ENCODE results near the gene MCC. TPM values are rescaled to one million over a fixed set of nuclear protein-coding genes. Genes with fewer than 3 reads are reported as not detected.
"Not testable (repeated sequence)": the region's sequence is repeated elsewhere in the genome, so short reads cannot be mapped to it uniquely, and the experiment has no call there.

MCC gene
- polyA plus RNA-seq, 5 donors, result 12.5 to 17.2 (median 15.7) TPM

DNA sequence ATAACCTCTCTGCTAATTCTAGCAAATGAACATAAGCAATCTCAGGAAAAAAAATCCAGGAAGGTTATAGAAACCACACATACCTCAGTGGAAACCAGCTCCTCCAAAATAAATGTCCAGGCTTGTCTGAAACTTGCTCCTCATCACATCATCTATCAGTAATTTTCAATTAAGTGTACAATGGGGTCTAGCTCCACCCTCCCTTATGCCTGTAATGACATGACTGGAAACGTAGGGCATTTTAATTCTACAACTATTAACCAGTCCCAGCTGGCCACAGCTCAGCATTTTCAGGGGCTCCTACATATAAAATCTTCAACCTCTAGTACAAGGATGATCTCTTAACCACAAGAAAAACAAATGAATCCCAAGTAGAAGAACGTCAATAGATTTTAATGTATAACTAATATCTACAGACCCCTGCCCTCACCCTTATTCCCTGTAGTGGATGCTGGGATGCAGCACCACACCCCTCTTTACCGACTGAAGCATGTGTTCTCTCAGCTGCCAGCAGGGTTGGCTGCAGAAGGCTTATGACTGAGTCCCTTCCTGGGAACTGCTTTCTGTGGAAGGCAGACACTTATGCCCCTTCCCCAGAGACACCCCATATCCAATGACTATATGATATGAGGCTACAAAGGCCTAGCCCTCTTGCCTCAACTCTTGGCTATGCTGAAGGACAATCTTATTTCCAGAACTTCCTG, 60.2 kb downstream of the MCC start:
- DNase-seq, result no peak

DNA sequence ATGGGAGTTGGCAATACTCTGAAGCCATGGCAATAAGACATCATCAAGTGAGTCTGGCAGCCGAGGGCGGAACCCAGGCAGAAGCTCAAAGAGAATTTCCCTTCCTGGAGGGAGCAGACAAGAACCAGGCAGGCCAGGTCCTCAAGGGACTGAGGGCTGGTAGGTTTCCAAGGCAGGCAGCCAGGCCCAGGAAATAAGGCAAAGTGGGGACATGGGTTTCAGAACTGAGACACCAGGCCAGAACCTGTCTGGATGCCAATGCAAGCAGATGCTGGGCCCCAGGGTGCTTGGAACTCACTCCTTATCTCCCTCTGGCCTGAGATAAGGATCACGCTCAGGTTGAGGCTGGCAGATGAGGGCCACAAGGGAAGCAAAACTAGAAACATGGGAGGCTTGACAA, 62.3 kb downstream of the MCC start:
- DNase-seq, result no peak

DNA sequence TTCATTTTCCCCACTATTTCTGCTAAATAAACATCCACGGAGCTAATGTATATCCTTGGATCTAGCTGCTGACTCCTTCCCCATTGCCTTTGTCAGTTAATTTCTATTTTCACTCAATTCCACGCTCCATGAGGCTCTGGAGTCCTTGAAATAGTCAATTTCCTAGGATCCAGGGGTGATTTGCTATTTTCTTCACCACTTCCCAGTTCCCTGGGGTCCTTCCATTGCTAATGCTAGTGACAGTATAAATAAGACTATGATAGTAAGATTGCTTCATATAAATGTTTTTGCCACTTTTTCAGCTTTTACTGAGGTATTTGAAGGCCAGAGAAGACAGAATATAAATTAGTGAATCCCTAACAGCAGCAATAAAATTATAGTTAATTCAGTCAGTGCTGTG, 66.6 kb downstream of the MCC start:
- DNase-seq, result no peak

DNA sequence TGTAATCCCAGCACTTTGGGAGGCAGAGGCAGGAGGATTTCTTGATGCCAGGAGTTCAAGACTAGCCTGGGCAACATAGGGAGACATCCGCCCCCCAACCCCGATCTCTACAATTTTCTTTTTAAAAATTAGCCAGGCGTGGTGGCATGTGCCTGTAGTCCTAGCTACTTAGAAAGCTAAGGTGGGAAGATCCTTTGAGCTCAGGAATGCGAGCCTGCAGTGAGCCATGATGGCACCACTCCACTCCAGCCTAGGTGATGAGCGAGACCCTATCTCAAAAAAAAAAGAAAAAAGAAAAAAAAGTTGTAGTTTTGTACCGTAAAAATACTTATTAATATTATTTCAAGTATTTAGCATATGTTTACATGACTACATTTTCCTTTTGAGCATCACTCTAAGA, 82.7 kb downstream of the MCC start:
- DNase-seq, result no peak

DNA sequence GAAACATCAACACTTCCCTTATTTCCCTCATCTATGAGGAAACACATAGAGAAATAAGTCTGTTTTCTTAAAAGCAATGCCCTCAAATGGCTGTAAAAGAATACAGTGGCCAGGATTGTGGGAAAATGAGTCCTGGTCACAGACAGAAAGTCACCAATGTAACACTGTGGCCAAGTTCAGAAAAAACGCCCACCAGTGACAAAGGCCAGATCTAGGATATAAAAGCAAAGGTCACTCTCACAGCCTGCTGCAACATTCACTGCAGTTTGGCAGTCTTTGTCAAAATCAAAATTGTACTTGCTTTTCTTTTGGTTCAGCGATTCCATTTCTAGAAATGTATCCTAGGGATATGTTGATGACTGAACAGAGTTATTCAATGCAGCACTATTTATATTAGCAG, 84.0 kb downstream of the MCC start:
- DNase-seq, result no peak

DNA sequence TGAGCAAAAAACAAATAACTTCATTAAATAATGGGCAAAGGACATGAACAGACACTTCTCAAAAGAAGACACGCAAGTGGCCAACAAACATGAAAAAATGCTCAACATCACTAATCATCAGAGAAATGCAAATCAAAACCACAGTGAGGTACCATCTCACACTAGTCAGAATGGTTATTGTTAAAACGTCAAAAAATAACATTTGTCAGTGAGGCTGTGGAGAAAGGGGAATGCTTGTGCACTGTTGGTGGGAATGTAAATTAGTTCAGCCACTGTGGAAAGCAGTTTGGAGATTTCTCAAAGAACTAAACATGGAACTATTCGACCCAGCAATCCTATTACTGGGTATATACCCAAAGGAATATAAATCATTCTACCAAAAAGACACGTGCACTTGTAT, 90.3 kb downstream of the MCC start:
- DNase-seq, result not testable (repeated sequence)

DNA sequence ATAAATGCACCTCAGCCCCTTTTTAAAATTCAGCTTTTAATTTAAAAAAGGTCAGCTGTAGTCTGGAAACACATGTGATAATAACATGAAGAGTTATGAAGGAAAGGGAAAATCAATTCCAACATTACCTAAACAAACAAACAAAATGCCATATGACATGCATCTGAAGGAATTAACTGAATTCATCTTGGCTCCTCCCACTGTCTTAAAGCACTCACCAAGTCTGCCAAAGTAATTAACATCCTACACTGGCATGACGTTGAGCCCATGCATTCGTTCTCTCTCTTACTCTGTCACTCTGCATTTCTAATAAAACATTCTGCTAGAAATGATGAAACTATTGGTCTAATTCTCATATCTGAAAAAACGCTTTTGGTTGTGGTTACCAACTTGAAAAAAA, 91.2 kb downstream of the MCC start:
- DNase-seq, result no peak

DNA sequence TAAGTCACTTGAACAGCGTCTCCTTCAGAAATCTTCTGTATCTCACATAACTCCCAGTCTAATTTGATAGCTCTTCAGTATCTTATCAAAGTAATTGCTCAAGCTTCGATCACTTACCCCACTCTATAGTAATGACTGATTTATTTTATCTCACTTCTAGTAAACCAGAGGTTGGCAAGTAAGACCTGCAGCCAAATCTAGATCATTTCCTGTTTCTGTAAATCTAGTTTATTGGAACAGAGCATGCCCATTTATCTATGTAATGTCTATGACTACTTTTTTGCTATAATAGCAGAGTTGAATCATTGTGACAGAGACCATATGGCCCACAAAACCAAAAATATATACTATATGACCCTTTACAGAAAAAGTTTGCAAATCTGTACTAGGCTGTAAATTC, 93.6 kb downstream of the MCC start:
- no peak for DNase-seq

DNA sequence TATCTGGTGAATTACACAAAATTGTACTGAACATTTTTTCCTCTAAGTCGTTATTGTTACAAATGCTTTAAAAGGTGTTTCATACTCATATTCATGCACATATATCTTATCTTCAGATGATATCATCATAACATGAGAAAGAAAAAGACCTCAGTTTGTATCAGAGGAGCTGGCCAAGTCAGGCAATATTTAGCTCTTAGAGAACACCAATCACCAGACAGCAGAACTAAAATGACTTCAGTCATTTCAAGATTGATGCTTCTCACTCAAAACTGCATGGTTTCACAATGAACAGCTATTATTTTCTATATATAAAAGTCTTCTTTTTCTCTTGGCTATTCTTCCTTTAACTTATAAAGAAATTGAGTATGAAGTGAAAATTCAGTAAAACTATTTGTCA, 98.0 kb downstream of the MCC start:
- DNase-seq, result no peak

DNA sequence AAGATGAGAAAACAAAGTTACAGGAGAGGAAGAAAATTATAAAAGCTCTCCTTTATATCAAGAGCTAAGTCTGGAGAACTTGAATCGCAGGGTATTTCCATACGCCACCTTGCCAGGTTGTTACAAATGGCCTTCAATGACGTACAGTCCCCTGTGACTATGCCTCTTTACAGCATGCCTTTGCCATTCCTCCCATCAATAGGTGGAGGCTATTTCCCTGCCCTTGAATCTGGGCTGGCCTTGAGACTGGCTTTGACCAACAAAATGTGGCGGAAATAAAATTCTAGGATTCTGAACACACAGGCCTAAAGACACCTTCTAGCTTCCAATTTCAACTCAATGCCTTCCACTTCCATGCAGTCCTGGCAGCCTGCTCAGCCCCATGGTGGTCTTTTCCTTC, 99.1 kb downstream of the MCC start:
- no peak for DNase-seq

DNA sequence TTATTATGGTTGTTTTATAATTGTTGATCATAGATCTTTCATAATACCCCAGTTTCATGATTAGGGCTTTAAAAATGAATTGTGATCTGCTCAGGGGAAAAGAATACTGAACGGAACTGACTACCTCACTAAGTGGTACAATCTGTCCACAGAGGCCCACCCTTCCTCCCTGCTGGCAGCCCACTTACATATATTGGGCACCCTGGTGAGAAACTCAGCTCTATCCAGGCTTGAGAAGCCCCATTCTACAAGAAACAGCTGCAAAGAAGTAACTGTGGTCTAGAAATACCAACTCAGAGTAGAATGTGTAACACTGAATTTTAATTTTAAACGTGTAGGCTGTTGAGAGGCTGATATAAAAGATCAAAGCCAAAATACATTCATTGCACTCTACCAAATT, 100.4 kb downstream of the MCC start:
- no peak for DNase-seq

DNA sequence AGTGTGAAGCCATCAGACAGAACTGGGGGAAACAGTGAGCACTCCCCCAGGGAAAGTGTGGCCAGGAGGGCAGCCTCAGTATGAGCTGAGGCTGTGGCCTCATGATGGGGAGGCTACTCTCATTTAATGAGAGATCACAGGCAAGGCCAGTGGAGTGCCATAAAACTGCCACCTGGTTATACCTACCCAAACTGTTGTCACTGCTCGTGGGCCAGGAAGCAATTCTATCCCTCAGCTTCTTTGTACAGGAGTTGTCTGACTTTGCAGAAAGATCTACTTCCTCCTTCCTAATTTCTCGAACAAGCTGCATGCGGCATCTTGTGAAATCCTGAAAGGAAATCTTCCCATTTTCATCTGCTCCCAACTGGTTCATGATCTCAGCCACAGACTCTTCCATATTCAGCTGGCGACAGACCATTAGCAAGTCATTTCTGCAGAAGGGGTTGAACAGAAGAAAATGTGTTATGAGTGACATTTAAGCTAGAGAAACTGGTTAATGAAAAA, 103.4 kb downstream of the MCC start:
- no peak for DNase-seq

DNA sequence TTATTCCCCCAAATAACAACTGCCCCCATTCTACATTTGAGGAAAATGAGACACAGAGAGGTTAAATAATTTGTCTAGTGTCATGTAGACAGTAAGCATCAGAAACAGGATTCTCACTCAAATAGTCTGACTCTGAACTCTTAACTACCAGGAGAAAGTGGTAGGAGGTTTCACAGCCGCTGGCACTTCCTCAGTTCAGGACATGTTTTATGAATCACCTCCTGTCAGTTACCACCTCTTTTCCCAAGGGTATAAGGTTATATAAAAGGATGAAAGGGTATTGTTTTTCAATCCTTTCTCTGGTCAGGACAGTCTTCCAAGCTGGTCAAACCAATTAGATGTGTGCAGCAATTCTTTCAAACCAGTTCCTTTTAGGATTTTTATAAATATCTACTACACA, 105.5 kb downstream of the MCC start:
- DNase-seq, result no peak

DNA sequence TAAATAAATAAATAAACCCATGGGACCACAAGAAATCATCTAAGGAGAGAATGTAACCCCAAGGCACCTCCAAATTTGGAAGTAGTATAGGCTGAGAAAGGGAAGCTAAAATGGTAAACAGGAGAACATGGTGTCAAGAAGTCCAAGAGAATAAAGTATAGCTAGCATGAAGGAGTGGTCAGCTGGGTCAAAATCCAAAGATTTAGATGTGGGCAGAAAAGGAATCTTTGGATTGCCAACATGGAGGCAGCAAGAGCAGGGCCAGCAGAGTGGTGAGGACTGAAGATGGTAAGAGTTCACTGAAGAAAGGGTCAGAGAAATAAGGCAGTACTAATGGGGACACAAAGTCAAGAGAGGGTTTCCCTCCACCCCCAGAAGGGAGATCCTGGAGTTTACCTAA, 106.5 kb downstream of the MCC start:
- no peak for DNase-seq

DNA sequence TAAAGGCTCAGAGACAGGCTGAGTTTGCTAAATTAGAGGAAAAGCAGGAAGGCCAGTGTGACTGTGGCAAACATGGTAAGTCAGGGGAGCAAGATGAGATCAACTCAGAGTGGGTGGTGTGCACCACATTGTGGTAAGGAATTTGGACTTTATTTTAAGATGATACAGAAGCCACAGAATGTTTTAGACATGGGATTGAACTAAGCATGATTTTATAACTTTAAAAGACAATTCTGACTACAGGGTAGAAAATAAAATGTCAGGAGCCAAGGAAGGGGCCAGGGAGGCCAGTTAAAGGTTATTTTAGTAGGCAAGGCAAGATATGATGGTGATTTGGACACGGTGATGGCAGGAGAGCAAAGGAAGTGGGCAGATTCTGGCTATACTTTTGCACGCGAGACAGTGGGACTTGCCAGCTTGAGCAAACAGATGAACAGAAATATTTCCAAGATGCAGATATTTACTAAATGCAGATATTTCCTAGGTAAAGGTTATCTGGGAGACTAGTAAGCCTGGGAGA, 107.4 kb downstream of the MCC start:
- DNase-seq, result no peak

DNA sequence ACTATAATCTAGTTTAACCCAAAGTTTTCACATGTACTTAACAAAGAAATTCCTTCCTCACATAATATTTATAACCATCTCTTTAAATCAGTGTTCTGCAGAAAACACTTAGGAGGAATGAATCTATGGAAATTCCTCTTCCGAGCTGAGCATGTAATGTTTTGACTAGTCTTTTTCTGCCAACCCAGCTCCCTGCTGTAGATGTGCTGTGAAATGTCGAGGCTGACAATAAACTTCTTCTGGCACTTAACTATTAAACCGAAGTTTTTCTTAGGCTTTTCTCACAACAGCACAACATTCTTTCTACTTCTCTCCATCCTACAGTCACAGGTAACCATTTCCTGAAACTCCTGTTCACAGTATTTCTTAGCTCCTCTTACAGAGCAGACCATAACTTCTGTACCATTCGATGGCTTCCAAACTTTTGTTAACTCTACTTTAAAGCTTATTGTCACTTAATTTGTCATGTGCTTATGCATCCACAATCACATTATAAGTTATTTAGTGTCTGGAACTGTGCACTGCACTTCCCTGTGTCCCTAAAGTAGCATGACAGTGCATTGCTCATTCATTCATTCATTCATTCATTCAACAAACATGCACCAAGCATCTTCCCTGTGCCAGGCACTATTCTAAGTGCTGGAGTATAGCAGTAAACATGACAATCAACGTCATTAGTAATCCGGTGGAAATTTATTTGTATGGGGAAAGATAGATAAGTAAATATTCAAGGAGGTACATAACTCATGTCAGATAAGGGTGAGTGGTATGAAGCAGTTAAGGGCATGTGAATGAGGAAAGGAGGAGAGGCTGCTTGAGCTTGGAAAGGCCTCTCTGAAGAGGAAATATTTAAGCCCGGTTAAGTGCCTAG, 108.1 kb downstream of the MCC start:
- DNase-seq, result no peak

DNA sequence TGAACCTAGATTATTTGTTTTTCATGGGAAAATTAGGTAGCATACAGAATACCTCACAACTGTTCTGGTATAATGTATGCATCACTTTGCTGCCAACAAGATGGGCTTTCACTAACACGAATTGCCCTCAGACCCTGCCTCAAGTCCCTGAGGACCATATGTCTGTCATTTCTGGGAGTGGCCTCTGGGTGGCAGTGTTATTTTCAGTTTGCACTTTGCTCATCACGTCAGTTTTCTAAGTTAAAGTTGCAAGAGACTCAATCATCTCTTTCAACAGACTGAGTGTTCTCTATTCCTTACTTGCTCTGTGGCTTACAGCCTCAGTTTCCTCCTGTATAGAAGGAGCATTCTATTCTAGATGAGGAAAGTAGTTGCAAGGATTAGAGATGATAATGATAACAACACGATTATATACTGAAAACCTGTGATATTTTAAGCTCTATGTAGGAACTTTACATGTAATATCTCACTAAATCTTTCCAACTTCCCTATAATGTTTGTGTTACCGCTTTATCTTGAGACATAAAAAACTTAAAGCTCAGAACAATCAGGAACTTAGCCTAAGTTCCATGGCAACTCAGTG, 109.2 kb downstream of the MCC start:
- DNase-seq, result peak; percentile 26 to 48

DNA sequence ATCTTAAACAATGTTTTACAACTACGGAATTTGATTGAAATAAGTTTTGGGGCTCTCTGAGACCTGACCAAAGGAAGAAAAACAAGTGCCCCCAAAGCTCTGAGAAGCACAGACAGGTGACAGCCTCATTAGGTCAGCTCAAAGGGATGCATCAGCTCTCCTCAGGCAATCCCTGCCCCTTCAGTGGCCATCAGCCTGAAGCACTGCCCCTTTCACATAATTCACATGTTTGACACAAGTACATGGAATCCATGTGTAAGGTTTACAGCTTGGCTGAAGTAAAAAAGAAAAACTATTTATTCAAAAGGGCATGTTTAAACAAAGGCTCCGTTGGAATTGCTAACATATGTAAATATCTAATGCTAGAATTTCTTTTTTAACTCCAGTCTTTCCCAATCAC, 109.7 kb downstream of the MCC start:
- DNase-seq, result no peak

DNA sequence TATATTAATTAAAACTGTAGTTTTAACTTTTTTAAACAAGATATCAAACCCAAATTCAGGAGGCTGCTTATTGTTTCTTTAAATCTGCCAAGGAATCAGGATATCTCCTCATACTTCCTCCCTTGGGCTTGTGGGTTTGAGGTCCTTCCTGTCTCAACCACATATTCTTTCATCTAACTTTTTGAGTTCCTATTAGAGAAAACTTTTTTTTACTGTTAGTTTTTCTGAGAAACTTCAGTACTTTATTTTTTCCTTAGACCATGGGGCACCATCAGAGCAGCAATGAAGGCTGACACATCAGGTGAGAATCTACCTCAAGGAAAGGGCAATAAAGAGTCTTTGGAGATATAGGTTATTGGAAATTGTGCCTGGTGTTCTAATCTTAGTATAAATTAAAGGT, 110.2 kb downstream of the MCC start:
- DNase-seq, result no peak

DNA sequence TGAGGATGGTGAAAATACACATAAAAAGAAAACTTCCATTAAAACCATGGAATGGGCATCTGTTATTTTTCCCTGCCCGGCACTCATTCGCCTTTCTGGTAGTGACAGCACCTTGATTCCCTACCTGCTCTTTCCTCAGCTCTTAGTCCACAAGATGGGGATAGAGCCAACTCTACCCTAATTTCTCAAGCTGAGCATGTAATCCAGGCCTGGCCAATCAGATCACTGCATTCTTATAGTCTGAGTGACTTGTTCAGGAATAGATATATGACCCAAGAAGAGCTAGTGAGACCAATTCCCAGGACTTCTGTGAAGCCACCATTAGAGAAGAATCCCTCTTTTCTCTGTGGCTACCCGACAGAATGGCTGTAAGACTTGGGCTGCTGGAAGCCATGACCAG, 111.6 kb downstream of the MCC start:
- DNase-seq, result no peak

DNA sequence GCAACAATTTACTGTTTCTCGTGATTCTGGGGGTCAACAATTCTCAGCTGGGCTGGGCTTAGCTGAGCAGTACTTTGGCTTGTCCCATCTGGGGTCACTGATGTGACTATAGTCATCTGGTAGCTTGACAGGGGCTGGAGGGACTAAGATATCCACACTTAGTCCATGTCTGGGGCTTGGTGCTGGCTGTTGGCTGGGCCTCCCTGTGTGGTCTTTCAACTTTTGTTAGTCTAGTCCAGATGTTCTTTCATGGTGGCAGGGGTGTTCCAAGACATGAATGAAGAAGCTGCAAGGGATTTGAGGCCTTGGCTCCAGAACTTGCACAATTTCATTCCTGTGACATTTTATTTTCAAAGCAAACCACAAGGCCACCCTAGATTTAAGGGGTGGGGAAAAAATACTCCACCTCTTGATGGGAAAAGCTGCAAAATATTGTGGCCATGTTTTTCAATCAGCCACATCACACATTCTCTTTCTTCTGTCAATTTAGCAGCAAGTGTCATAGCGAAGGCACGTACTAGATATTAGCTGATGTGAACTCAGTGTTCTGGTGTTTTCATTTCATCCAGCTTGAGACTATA, 112.7 kb downstream of the MCC start:
- no peak for DNase-seq

DNA sequence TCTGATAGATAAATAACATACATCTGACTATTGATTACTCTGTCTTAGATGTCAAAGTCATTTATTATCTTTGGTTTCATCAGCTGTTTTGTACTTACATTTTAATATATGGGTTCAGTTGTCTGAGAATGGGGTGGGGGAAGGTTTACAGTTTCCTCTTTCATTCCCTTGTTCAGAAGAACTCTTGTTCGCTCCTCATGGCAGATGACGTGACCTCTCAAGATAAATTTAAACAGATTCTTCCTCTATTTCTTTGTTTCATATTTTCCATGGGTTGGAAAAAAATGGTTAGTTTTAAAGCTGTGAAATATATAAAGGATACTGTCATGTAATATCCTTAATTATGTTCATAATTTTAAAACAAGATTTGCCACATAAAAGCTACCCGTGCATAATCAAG, 114.8 kb downstream of the MCC start:
- DNase-seq, result no peak

Measured in right lung (tissue), 5 donors.